Measurements from ENCODE around the gene TP63.
A peak's percentile ranks its signal among the peaks of the same experiment; 100 is the strongest.

DNA sequence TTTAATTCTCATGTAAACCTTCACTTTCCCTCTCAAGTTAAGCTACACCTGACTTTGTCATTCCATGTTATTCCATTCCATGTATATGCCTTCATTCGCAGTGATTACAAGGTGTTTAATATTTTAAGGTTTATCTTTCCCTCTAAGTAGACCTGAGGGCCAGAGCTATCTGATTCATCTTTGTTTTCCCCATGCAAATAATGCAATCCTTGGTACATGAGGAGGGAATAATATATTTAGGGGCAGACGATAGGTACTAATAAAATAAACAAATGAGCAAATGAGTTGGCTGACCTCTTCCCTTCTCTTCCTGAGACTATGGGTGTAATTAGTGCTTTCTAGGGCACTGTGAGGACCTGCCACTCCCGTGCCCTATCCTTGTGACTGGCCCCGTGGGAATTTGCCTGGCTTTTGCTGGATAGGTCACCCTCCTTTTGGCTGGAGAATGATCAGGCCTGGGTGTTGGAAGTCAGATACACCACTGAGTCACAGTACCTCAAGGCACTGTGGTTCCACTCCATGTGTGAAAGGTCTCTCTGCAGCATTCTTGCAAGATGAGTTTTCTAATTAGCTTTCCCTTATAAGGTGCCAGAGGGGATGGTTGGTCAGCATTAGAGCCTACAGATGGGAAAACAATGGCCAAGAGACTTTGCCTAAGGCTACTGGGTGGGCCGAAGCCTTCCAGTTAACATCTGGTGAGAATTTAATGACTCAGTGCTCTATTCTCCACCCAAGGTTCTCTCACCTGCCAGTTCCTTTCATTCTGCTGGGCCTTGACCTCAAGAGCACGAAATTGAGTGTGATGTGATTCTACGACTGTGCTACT is 306.3 kb downstream of the TP63 start:
- TF ChIP-seq POLR2A (IDR thresholded peaks at IDR 0.05; ENCODE audit: low read length) (no peak), ZFP36 (IDR thresholded peaks at IDR 0.05; ENCODE audit: borderline replicate concordance, partially characterized antibody) (no peak), ZSCAN20 (CRISPR knock-in tag; IDR thresholded peaks at IDR 0.05) (no peak), CTCF (IDR thresholded peaks at IDR 0.05) (no peak), EP300 (IDR thresholded peaks at IDR 0.05) (peak; percentile 54 to 73; a peak in 3 of 5 replicates), USF2 (IDR thresholded peaks at IDR 0.05) (no peak), JUN (IDR thresholded peaks at IDR 0.05) (peak in 1 of 2 experiments; percentile 59; a peak in 2 of 5 replicates)

Data from A549 (cell line).